ENCODE results near the gene ALCAM.

The ALCAM gene

DNA sequence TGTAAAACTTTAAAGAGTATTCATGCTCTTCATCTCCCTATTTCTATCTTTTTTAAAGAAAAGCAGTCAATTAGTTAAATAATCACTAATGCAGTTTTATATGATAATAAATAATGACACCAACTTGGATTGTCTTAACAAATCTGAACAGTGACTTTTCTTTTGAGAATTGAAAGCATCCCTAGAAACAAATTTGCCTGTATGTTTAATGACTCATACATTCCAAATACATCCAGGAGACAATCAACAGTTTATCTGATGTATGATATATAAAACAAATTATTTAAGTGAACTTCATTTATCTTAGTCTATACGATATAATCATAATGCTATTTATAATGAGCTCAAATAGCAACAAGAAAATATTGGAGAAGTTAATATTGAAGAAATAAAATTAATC, 78.0 kb downstream of the ALCAM start:
- TF ChIP-seq, protein P1, sequence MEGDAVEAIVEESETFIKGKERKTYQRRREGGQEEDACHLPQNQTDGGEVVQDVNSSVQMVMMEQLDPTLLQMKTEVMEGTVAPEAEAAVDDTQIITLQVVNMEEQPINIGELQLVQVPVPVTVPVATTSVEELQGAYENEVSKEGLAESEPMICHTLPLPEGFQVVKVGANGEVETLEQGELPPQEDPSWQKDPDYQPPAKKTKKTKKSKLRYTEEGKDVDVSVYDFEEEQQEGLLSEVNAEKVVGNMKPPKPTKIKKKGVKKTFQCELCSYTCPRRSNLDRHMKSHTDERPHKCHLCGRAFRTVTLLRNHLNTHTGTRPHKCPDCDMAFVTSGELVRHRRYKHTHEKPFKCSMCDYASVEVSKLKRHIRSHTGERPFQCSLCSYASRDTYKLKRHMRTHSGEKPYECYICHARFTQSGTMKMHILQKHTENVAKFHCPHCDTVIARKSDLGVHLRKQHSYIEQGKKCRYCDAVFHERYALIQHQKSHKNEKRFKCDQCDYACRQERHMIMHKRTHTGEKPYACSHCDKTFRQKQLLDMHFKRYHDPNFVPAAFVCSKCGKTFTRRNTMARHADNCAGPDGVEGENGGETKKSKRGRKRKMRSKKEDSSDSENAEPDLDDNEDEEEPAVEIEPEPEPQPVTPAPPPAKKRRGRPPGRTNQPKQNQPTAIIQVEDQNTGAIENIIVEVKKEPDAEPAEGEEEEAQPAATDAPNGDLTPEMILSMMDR (IDR thresholded peaks at IDR 0.05) = no peak

GRCh38 chr3:105448338-105448982, 81.8 kb downstream of the ALCAM start:
- TF ChIP-seq, protein P1 (IDR thresholded peaks at IDR 0.05) = no peak

DNA sequence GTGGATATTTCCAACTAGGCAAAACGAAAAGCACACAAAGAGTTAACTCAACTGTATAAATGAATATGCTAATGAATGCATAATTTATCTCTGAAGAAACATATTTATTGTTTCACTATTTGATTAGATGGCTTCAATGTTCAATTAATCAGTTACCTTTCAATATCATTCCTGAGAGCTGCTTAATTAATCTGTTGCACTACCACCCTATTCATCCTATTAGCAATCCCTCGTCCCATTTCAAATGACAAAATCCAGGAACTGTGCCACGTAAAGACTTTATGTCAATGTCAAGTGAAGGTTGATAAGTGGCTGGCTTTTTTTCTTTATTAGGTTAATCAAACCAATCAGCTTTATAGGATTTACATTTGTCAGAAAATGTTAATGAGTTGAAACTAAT, 82.7 kb downstream of the ALCAM start:
- TF ChIP-seq, protein P1 (IDR thresholded peaks at IDR 0.05) = no peak

DNA sequence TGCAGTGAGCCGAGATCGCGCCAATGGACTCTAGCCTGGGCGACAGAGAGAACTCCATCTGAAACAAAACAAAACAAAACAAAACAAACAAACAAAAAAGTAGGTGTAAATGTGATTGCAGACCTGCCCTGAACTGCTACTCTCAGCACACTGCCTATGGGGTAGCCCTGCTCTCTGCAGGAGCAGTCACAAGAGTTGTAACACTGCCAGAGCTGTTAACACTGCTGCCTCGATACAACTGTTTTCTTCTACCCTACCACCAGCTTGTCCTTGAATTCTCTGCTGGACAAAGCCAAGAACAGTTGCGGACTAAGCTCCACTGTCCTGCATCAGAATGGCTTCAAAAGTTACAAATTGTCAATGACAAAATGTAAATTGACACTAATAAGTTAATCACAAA, 89.3 kb downstream of the ALCAM start:
- TF ChIP-seq, protein P1 (IDR thresholded peaks at IDR 0.05) = no peak

GRCh38 chr3:105458518-105459215, 92.0 kb downstream of the ALCAM start:
- TF ChIP-seq, protein P1 (IDR thresholded peaks at IDR 0.05) = no peak

GRCh38 chr3:105459566-105460290, 93.0 kb downstream of the ALCAM start:
- TF ChIP-seq, protein P1 (IDR thresholded peaks at IDR 0.05) = no peak

GRCh38 chr3:105463620-105464019, 96.9 kb downstream of the ALCAM start:
- TF ChIP-seq, protein P1 (IDR thresholded peaks at IDR 0.05) = no peak
